Hepatocyte (in vitro differentiated cells): ENCODE results near the gene BRCA2.

Source experiments
- EZH2 ChIP-seq: fragments of 200-600 bp; sonication (generic); IDR thresholded peaks from 2 replicates; pipeline ENCODE4 v1.6.1; 2016; ENCODE audit warnings: antibody characterized with exemption, mild to moderate bottlenecking, borderline replicate concordance
- EZH2phosphoT487 ChIP-seq: fragments of 200-600 bp; sonication (generic); IDR thresholded peaks from one replicate; pipeline ENCODE4 v1.6.1; 2018; ENCODE audit warnings: antibody characterized with exemption, mild to moderate bottlenecking, low read depth, moderate library complexity; ENCODE audit not compliant: unreplicated experiment, severe bottlenecking
- TF ChIP-seq, protein P1 (sequence below): fragments of 200-600 bp; sonication (generic); IDR thresholded peaks from 2 replicates; pipeline ENCODE4 v1.5.1; 2016; ENCODE audit warnings: antibody characterized with exemption, mild to moderate bottlenecking; ENCODE audit not compliant: poor library complexity

DNA sequence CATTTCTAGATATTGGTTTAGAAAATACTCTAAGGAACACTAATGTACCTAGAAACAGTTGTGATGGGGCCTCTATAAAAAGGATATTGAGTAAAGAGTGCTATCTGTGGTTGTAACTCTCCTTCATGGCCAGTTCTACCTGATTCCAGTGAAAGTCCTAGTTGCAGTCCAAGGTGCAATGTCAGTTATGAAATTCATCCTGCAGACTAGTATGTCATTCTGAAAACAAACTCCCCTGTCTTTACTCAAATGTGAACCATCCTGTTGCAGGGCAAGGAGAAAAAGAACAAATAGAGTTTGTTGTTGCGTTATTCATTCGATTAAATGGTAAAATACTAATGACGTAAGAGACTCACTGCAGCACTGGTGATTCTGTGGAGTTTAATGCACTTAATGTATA is 130.9 kb downstream of the BRCA2 start:
- TF ChIP-seq, protein P1, sequence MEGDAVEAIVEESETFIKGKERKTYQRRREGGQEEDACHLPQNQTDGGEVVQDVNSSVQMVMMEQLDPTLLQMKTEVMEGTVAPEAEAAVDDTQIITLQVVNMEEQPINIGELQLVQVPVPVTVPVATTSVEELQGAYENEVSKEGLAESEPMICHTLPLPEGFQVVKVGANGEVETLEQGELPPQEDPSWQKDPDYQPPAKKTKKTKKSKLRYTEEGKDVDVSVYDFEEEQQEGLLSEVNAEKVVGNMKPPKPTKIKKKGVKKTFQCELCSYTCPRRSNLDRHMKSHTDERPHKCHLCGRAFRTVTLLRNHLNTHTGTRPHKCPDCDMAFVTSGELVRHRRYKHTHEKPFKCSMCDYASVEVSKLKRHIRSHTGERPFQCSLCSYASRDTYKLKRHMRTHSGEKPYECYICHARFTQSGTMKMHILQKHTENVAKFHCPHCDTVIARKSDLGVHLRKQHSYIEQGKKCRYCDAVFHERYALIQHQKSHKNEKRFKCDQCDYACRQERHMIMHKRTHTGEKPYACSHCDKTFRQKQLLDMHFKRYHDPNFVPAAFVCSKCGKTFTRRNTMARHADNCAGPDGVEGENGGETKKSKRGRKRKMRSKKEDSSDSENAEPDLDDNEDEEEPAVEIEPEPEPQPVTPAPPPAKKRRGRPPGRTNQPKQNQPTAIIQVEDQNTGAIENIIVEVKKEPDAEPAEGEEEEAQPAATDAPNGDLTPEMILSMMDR = no peak
- TF ChIP-seq EZH2phosphoT487 = no peak
- no peak for TF ChIP-seq EZH2
